Lower lobe of right lung (tissue), 2 donors: ENCODE measurements around the gene UBAC2. TPM values are rescaled to one million over a fixed set of nuclear protein-coding genes. Genes with fewer than 3 reads are reported as not detected.

ENCODE experiments used
- ATAC-seq, 2 donors: fragments of 200-7000 bp; cut with Tn5 transposase; one replicate each; pipeline ENCODE4 v1.9.1; 2020 to 2022; ENCODE audit warnings: mild to moderate bottlenecking in 2 of 2, moderate library complexity in 2 of 2
- DNase-seq: peaks from one replicate; pipeline ENCODE4 v3.0.0-alpha.2; 2020
- H3K27ac ChIP-seq: fragments of 200-600 bp; one replicate; pipeline ENCODE4 v1.8.0; 2022
- H3K27me3 ChIP-seq: fragments of 200-600 bp; one replicate; pipeline ENCODE4 v1.8.0; 2022; ENCODE audit warnings: low read depth
- H3K36me3 ChIP-seq: fragments of 200-600 bp; one replicate; pipeline ENCODE4 v1.8.0; 2022; ENCODE audit warnings: mild to moderate bottlenecking
- H3K4me1 ChIP-seq: fragments of 200-600 bp; one replicate; pipeline ENCODE4 v1.8.0; 2022
- H3K4me3 ChIP-seq: fragments of 200-600 bp; one replicate; pipeline ENCODE4 v1.8.0; 2022; ENCODE audit warnings: mild to moderate bottlenecking
- H3K9me3 ChIP-seq: fragments of 200-600 bp; one replicate; pipeline ENCODE4 v1.8.0; 2022
- CTCF ChIP-seq: fragments of 200-600 bp; IDR thresholded peaks from one replicate; pipeline ENCODE4 v1.8.0; 2022; ENCODE audit warnings: antibody characterized with exemption, mild to moderate bottlenecking
- intact Hi-C: fragments of 100-400 bp; cut with DNase I; formaldehyde crosslinking; loops from one replicate; pipeline ENCODE4 v1.11.0; 2022
- total RNA-seq: library from RNA; stranded (reverse); fragmentation: NEBNext Ultra II Directional; extraction: Animal tissue kit (Norgen Biotek cat#: 25700); gene quantifications from one replicate; pipeline ENCODE4 v1.2.1, GENCODE V29; 2021
- donor health status: DM: no; HTN: yes; CAD: no; lungs with severe emphysema.

Gene UBAC2
- total RNA-seq, 1 donor from 2014 or later, result 44.5 TPM

- intact Hi-C loops, result no loop called here
- H3K9me3 ChIP-seq, result no peaks in the 10 kb centered on the region
- TF ChIP-seq CTCF, result no peak
- no peak for ATAC-seq
- H3K4me1 ChIP-seq, result no peaks in the 10 kb centered on the region
- H3K27ac ChIP-seq, result no peak overlapping the region
- DNase-seq, result no peak
- H3K36me3 ChIP-seq, result no peaks in the 10 kb centered on the region
- H3K4me3 ChIP-seq, result no peak overlapping the region
- no peaks in the 10 kb centered on the region for H3K27me3 ChIP-seq
These were observed 193.4 kb downstream of the UBAC2 start for GRCh38 chr13:99393791-99394735.

GRCh38 chr13:99395436-99395835 lies 194.8 kb downstream of the UBAC2 start:
- no peaks in the 10 kb centered on the region for H3K27me3 ChIP-seq
- no peaks in the 10 kb centered on the region for H3K36me3 ChIP-seq
- no peak overlapping the region for H3K27ac ChIP-seq
- no peaks in the 10 kb centered on the region for H3K4me1 ChIP-seq
- ATAC-seq (no peak), DNase-seq (no peak)
- intact Hi-C loops, result no loop called here
- no peak overlapping the region for H3K4me3 ChIP-seq
- TF ChIP-seq CTCF, result no peak
- H3K9me3 ChIP-seq, result no peaks in the 10 kb centered on the region

GRCh38 chr13:99396446-99396845 lies 195.8 kb downstream of the UBAC2 start:
- ATAC-seq (no peak), DNase-seq (no peak)
- TF ChIP-seq CTCF, result no peak
- no peaks in the 10 kb centered on the region for H3K27me3 ChIP-seq
- no peak overlapping the region for H3K27ac ChIP-seq
- H3K9me3 ChIP-seq, result no peaks in the 10 kb centered on the region
- H3K36me3 ChIP-seq, result no peaks in the 10 kb centered on the region
- no peaks in the 10 kb centered on the region for H3K4me1 ChIP-seq
- intact Hi-C loops, result no loop called here
- H3K4me3 ChIP-seq, result no peak overlapping the region

GRCh38 chr13:99398071-99398470 lies 197.4 kb downstream of the UBAC2 start:
- intact Hi-C loops, result no loop called here
- Histone ChIP-seq H3K4me1 (no peaks in the 10 kb centered on the region), H3K9me3 (no peaks in the 10 kb centered on the region), H3K4me3 (no peak overlapping the region), H3K27me3 (no peaks in the 10 kb centered on the region), H3K36me3 (no peaks in the 10 kb centered on the region), H3K27ac (no peak overlapping the region)
- ATAC-seq (no peak), DNase-seq (no peak)
- TF ChIP-seq CTCF, result no peak

GRCh38 chr13:99398916-99399622 lies 198.4 kb downstream of the UBAC2 start:
- TF ChIP-seq CTCF, result no peak
- Histone ChIP-seq H3K27ac (no peak overlapping the region), H3K36me3 (no peaks in the 10 kb centered on the region), H3K4me3 (no peak overlapping the region), H3K4me1 (no peaks in the 10 kb centered on the region), H3K27me3 (no peaks in the 10 kb centered on the region), H3K9me3 (no peaks in the 10 kb centered on the region)
- intact Hi-C loops, result no loop called here
- ATAC-seq (no peak), DNase-seq (peak; percentile 40)
